Suprapubic skin (tissue), 4 donors: ENCODE results near the gene LTA4H.

Experiments used
- EP300 ChIP-seq: sonication (generic); formaldehyde crosslinking; IDR thresholded peaks from one replicate; pipeline ENCODE4 v1.6.1; 2017; ENCODE audit warnings: antibody characterized with exemption
- POLR2A ChIP-seq, 2 donors: fragments of 450-650 bp; IDR thresholded peaks; one replicate each; pipeline ENCODE4 v1.6.1; 2017; ENCODE audit warnings: antibody characterized with exemption in 2 of 2, mild to moderate bottlenecking in 2 of 2, moderate library complexity in 2 of 2
- POLR2AphosphoS5 ChIP-seq, 3 donors: sonication (generic); formaldehyde crosslinking; IDR thresholded peaks; one replicate each; pipeline ENCODE4 v1.6.1; 2017; ENCODE audit warnings: antibody characterized with exemption in 3 of 3
- TF ChIP-seq, protein P1 (sequence below), 2 donors: fragments of 200-600 bp in 1 of 2; fragments of 450-650 bp in 1 of 2; sonication (generic) in 1 of 2; IDR thresholded peaks; one replicate each; pipeline ENCODE4 v1.5.1; 2016 to 2019; ENCODE audit warnings: antibody characterized with exemption in 2 of 2, mild to moderate bottlenecking in 1 of 2, moderate library complexity in 1 of 2

DNA sequence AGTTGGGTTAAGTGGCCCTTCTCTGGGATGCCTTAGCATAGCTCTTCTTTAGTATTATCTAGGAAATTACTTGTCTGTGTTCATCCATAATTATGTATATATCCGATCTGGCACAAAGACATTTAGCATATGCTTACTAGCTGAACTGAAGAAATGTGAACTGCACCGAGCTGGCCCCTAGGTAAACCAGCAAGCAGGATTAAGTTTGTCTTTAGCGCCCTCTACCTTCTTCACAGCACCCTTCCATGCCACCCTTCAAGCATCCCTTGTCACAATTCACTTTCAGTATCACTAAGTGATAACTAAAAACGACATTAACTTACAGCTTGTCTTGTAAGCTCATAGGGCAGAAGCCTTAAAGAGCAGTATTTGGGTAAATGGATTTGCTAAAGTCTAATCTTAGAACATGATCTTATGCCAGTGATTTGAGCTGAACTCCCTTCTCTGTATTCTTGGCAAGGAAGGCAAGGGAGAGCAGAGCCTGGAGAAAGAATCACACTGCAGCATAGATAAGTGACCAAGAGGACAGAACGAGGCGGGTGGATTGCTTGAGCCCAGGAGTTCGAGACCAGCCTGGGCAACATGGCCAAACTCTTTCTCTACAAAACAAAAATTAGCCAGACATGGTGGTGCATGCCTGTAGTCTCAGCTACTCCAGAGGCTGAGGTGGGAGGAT is 36.6 kb downstream of the LTA4H start:
- TF ChIP-seq, protein P1, sequence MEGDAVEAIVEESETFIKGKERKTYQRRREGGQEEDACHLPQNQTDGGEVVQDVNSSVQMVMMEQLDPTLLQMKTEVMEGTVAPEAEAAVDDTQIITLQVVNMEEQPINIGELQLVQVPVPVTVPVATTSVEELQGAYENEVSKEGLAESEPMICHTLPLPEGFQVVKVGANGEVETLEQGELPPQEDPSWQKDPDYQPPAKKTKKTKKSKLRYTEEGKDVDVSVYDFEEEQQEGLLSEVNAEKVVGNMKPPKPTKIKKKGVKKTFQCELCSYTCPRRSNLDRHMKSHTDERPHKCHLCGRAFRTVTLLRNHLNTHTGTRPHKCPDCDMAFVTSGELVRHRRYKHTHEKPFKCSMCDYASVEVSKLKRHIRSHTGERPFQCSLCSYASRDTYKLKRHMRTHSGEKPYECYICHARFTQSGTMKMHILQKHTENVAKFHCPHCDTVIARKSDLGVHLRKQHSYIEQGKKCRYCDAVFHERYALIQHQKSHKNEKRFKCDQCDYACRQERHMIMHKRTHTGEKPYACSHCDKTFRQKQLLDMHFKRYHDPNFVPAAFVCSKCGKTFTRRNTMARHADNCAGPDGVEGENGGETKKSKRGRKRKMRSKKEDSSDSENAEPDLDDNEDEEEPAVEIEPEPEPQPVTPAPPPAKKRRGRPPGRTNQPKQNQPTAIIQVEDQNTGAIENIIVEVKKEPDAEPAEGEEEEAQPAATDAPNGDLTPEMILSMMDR (IDR thresholded peaks at IDR 0.05), result peak; percentile 48 to 58
- no peak for TF ChIP-seq EP300
- no peak for TF ChIP-seq POLR2A (IDR thresholded peaks at IDR 0.05)
- TF ChIP-seq POLR2AphosphoS5 (IDR thresholded peaks at IDR 0.05), result no peak
